IMR-90 (cell line): ENCODE results near the gene ADGRF5. TPM values are rescaled to one million over a fixed set of nuclear protein-coding genes. Genes with fewer than 3 reads are reported as not detected.

Experiments
- ATAC-seq: fragments of 200-7000 bp; cut with Tn5 transposase; 2 replicates; pipeline ENCODE4 v1.9.1; 2020; ENCODE audit warnings: low read depth, mild to moderate bottlenecking, moderate library complexity
- BruUV-seq: library from RNA; stranded (reverse); fragments of 400-500 nt; replicated peaks from 2 replicates; lab custom pipeline; 2021; lab: Mats Ljungman, UMichigan
- CTCF ChIA-PET: fragments of 300-600 bp; formaldehyde crosslinking; extraction: SDS; loops from one replicate; lab custom pipeline; 2021; ENCODE audit warnings: antibody characterized with exemption; lab: Yijun Ruan, JAX
- POLR2A ChIA-PET: fragments of 300-600 bp; sonication (Branson Sonifier 250); formaldehyde crosslinking; loops from one replicate; lab custom pipeline; 2022; ENCODE audit warnings: antibody characterized with exemption; ENCODE audit not compliant: unreplicated experiment; lab: Charles Lee
- DNase-seq: peaks from one replicate; pipeline ENCODE4 v3.0.0; 2013
- H2AFZ ChIP-seq: replicated peaks from 2 replicates; pipeline ENCODE3; 2013; ENCODE audit warnings: low read length, mild to moderate bottlenecking; ENCODE audit not compliant: poor library complexity
- H2AK5ac ChIP-seq: 2 replicates; pipeline ENCODE4 v1.6.1; 2013; ENCODE audit warnings: low read depth, low read length, inconsistent platforms
- H2AK9ac ChIP-seq: replicated peaks from 2 replicates; pipeline ENCODE3; 2013; ENCODE audit warnings: mild to moderate bottlenecking, low read depth, low read length, moderate library complexity; ENCODE audit not compliant: poor library complexity
- H2BK120ac ChIP-seq: 2 replicates; pipeline ENCODE4 v1.6.1; 2013; ENCODE audit warnings: low read depth, low read length, inconsistent platforms
- H2BK15ac ChIP-seq: 3 replicates; pipeline ENCODE4 v1.6.1; 2013; ENCODE audit warnings: low read depth, low read length, inconsistent platforms
- H2BK20ac ChIP-seq: 2 replicates; pipeline ENCODE4 v1.6.1; 2013; ENCODE audit warnings: low read depth, mild to moderate bottlenecking, inconsistent platforms, low read length, moderate library complexity
- H2BK5ac ChIP-seq: 2 replicates; pipeline ENCODE4 v1.6.1; 2013; ENCODE audit warnings: mild to moderate bottlenecking, low read depth, low read length, inconsistent platforms; ENCODE audit not compliant: poor library complexity, severe bottlenecking
- H3K14ac ChIP-seq: replicated peaks from 2 replicates; pipeline ENCODE4 v1.6.1; 2013; ENCODE audit warnings: low read depth, low read length, inconsistent platforms
- H3K18ac ChIP-seq: 2 replicates; pipeline ENCODE4 v1.6.1; 2013; ENCODE audit warnings: low read depth, low read length, control low read depth
- H3K23ac ChIP-seq: 2 replicates; pipeline ENCODE4 v1.6.1; 2013; ENCODE audit warnings: low read depth, low read length, inconsistent platforms
- H3K27ac ChIP-seq: 2 replicates; pipeline ENCODE4 v1.5.1; 2013; ENCODE audit warnings: mild to moderate bottlenecking, control low read depth, low read length; ENCODE audit not compliant: insufficient read depth
- H3K27me3 ChIP-seq: 2 replicates; pipeline ENCODE4 v1.6.1; 2013; ENCODE audit warnings: low read length; ENCODE audit not compliant: control insufficient read depth, insufficient read depth
- H3K36me3 ChIP-seq: 2 replicates; pipeline ENCODE4 v1.6.1; 2013; ENCODE audit warnings: low read length, mixed read lengths; ENCODE audit not compliant: control insufficient read depth, insufficient read depth
- H3K4ac ChIP-seq: 2 replicates; pipeline ENCODE4 v1.6.1; 2013; ENCODE audit warnings: low read depth, low read length, inconsistent platforms
- H3K4me1 ChIP-seq: 2 replicates; pipeline ENCODE4 v1.6.1; 2013; ENCODE audit warnings: low read length, mixed read lengths; ENCODE audit not compliant: control insufficient read depth, insufficient read depth
- H3K4me2 ChIP-seq: 2 replicates; pipeline ENCODE4 v1.6.1; 2013; ENCODE audit warnings: low read depth, mild to moderate bottlenecking, control low read depth, low read length, moderate library complexity
- H3K4me3 ChIP-seq: 2 replicates; pipeline ENCODE4 v1.5.1; 2013; ENCODE audit warnings: low read depth, mild to moderate bottlenecking, control low read depth, low read length, moderate library complexity; ENCODE audit not compliant: insufficient read depth
- H3K56ac ChIP-seq: 2 replicates; pipeline ENCODE4 v1.6.1; 2013; ENCODE audit warnings: low read length, inconsistent platforms; ENCODE audit not compliant: insufficient read depth; ENCODE audit errors: extremely low read depth
- H3K79me1 ChIP-seq, 2 experiments: 2 replicates each; pipeline ENCODE4 v1.6.1; 2013; ENCODE audit warnings: low read length in 2 of 2, inconsistent platforms in 1 of 2, low read depth in 1 of 2
- H3K9ac ChIP-seq: 2 replicates; pipeline ENCODE4 v1.6.1; 2013; ENCODE audit warnings: low read depth, low read length, control low read depth
- H3K9me1 ChIP-seq: 2 replicates; pipeline ENCODE4 v1.6.1; 2013; ENCODE audit warnings: low read length, inconsistent platforms; ENCODE audit not compliant: insufficient read depth
- H3K9me3 ChIP-seq: 2 replicates; pipeline ENCODE4 v1.6.1; 2013; ENCODE audit warnings: low read length; ENCODE audit not compliant: control insufficient read depth, insufficient read depth
- H4K20me1 ChIP-seq: 2 replicates; pipeline ENCODE4 v1.6.1; 2013; ENCODE audit warnings: low read length, inconsistent platforms; ENCODE audit not compliant: insufficient read depth
- H4K5ac ChIP-seq: 2 replicates; pipeline ENCODE4 v1.6.1; 2013; ENCODE audit warnings: mild to moderate bottlenecking, low read depth, low read length, control low read depth
- H4K8ac ChIP-seq, 2 experiments: 2 replicates each; pipeline ENCODE4 v1.6.1; 2013; ENCODE audit warnings: low read depth in 2 of 2, low read length in 2 of 2, control low read depth in 1 of 2, inconsistent platforms in 1 of 2
- H4K91ac ChIP-seq: 2 replicates; pipeline ENCODE4 v1.6.1; 2013; ENCODE audit warnings: low read depth, low read length, inconsistent platforms; ENCODE audit not compliant: insufficient read depth
- FOS ChIP-seq: fragments of 150-350 bp; IDR thresholded peaks from 2 replicates; pipeline ENCODE4 v1.6.1; 2016; ENCODE audit warnings: low read depth, low read length
- MXI1 ChIP-seq: IDR thresholded peaks from 2 replicates; pipeline ENCODE4 v1.6.1; 2012; ENCODE audit warnings: low read depth, mild to moderate bottlenecking, low read length, moderate library complexity, borderline replicate concordance
- POLR2A ChIP-seq: IDR thresholded peaks from 2 replicates; pipeline ENCODE4 v1.6.1; 2012; ENCODE audit warnings: mild to moderate bottlenecking, low read depth, low read length
- RAD21 ChIP-seq: IDR thresholded peaks from 2 replicates; pipeline ENCODE4 v1.6.1; 2012; ENCODE audit warnings: low read length, improper control_type of control experiment
- WGBS, 2 experiments: methylation state at CpG; one replicate each; pipeline versions ENCODE4 v1.1.5 to v1.1.7; 2013; ENCODE audit warnings: missing lambda C conversion rate in 2 of 2; ENCODE audit not compliant: insufficient read length in 1 of 2; ENCODE audit errors: extremely low coverage in 2 of 2; 5-methylcytosine and 5-hydroxymethylcytosine counted together
- dilution Hi-C: fragments of 300-500 bp; cut with HindIII; formaldehyde crosslinking; loops from one replicate; pipeline ENCODE4 v1.14.3; 2018; ENCODE audit warnings: low sequenced_read_pairs; ENCODE audit not compliant: unreplicated experiment
- in situ Hi-C: fragments of 300-500 bp; cut with MboI; formaldehyde crosslinking; loops from 3 replicates; pipeline ENCODE4 v1.14.3; 2019; ENCODE audit warnings: low sequenced_read_pairs, inconsistent platforms, mixed read lengths
- intact Hi-C: fragments of 100-400 bp; cut with micrococcal nuclease; formaldehyde crosslinking; loops from 2 replicates; pipeline ENCODE4 v1.10.0; 2022
- polyA plus RNA-seq, 3 experiments: library from polyadenylated mRNA; depleted of rRNA; stranded (reverse); fragments of >200 nt; gene quantifications; 2 replicates each; pipeline ENCODE4 v1.2.3, GENCODE V29; 2012; ENCODE audit warnings: low replicate concordance in 1 of 3
- total RNA-seq: library from RNA; depleted of rRNA; stranded (reverse); fragments of >200 nt; gene quantifications from 2 replicates; pipeline ENCODE4 v1.2.3, GENCODE V29; 2012

ADGRF5 gene
- total and polyA plus RNA-seq, 2 of the 4 experiments (the other 2 are of a cell fraction) = not detected

GRCh38 chr6:46918806-46919205 lies 2.9 kb downstream of the ADGRF5 start:
- no peak overlapping the region for H3K18ac ChIP-seq
- H3K36me3 ChIP-seq = no peaks in the 10 kb centered on the region
- BruUV-seq = no TSS peak
- no peak overlapping the region for H2BK120ac ChIP-seq
- no peak overlapping the region for H4K5ac ChIP-seq
- H3K4ac ChIP-seq = no peak overlapping the region
- H3K27me3 ChIP-seq = no peaks in the 10 kb centered on the region
- no peak for TF ChIP-seq MXI1
- TF ChIP-seq POLR2A = no peak
- TF ChIP-seq RAD21 = no peak
- TF ChIP-seq FOS = no peak
- H4K91ac ChIP-seq = no peak overlapping the region
- no peaks in the 10 kb centered on the region for H4K20me1 ChIP-seq
- no peak overlapping the region for H2BK20ac ChIP-seq
- no peak overlapping the region for H2AK9ac ChIP-seq
- ChIA-PET CTCF (no interaction called here), POLR2A (no interaction called here)
- no peak overlapping the region for H2AK5ac ChIP-seq
- 60% methylated on average over 1 of the region's 3 CpGs; no CpG with 5 or more reads in 1 of the 2 experiments for WGBS, 2 experiments
- no peaks in the 10 kb centered on the region for H3K9me3 ChIP-seq
- no peak overlapping the region for H3K4me2 ChIP-seq
- no peak overlapping the region for H3K56ac ChIP-seq
- DNase-seq (no peak), ATAC-seq (no peak)
- H3K27ac ChIP-seq = no peak overlapping the region
- dilution Hi-C loops (no loop called here), in situ Hi-C loops (no loop called here), intact Hi-C loops (no loop called here)
- no peak overlapping the region for H3K23ac ChIP-seq
- no peak overlapping the region for H2BK15ac ChIP-seq
- H3K9ac ChIP-seq = no peak overlapping the region
- H3K4me3 ChIP-seq = no peak overlapping the region
- no peaks in the 10 kb centered on the region for H3K79me1 ChIP-seq
- H3K9me1 ChIP-seq = no peaks in the 10 kb centered on the region
- H3K14ac ChIP-seq = no peak overlapping the region
- H4K8ac ChIP-seq = no peak overlapping the region
- no peak overlapping the region for H2BK5ac ChIP-seq
- no peak overlapping the region for H2AFZ ChIP-seq
- no peaks in the 10 kb centered on the region for H3K4me1 ChIP-seq
